Gastroesophageal sphincter (tissue), 4 donors: ENCODE results near the gene TENT5C. TPM values are rescaled to one million over a fixed set of nuclear protein-coding genes. Genes with fewer than 3 reads are reported as not detected.

Experiments used
- ATAC-seq: fragments of 150-250 bp; one replicate; pipeline ENCODE4 v1.9.1; 2016; ENCODE audit warnings: mild to moderate bottlenecking, moderate library complexity
- H3K27ac ChIP-seq, 4 donors: fragments of 200-600 bp; sonication (generic) in 3 of 4; 1 replicate in 3 of 4; 2 replicates in 1 of 4; pipeline ENCODE4 v1.5.1; 2016 to 2019
- H3K27me3 ChIP-seq: fragments of 200-600 bp; sonication (generic); one replicate; pipeline ENCODE4 v1.5.1; 2019
- H3K36me3 ChIP-seq, 2 donors: fragments of 200-600 bp; sonication (generic); one replicate each; pipeline ENCODE4 v1.5.1; 2019; ENCODE audit warnings: control low read depth in 1 of 2
- H3K4me1 ChIP-seq, 3 donors: fragments of 200-600 bp; sonication (generic); 1 replicate in 2 of 3; 2 replicates in 1 of 3; pipeline ENCODE4 v1.5.1; 2016 to 2019; ENCODE audit warnings: control low read depth in 2 of 3
- H3K4me3 ChIP-seq, 2 donors: fragments of 200-600 bp; sonication (generic); one replicate each; pipeline ENCODE4 v1.5.1; 2019; ENCODE audit warnings: mild to moderate bottlenecking in 1 of 2, moderate library complexity in 1 of 2
- H3K9me3 ChIP-seq, 3 donors: fragments of 200-600 bp; sonication (generic); one replicate each; pipeline ENCODE4 v1.5.1; 2017 to 2019; ENCODE audit warnings: control low read depth in 2 of 3
- EP300 ChIP-seq: sonication (generic); formaldehyde crosslinking; IDR thresholded peaks from one replicate; pipeline ENCODE4 v1.6.1; 2017; ENCODE audit warnings: antibody characterized with exemption, mild to moderate bottlenecking
- POLR2A ChIP-seq, 2 donors: fragments of 450-650 bp; IDR thresholded peaks; one replicate each; pipeline ENCODE4 v1.6.1; 2017; ENCODE audit warnings: antibody characterized with exemption in 2 of 2, mild to moderate bottlenecking in 2 of 2, moderate library complexity in 1 of 2
- POLR2AphosphoS5 ChIP-seq: sonication (generic); formaldehyde crosslinking; IDR thresholded peaks from one replicate; pipeline ENCODE4 v1.6.1; 2017; ENCODE audit warnings: antibody characterized with exemption
- WGBS, 2 donors: methylation state at CpG; one replicate each; pipeline ENCODE4 v1.1.5; 2018; ENCODE audit warnings: low coverage in 1 of 2; 5-methylcytosine and 5-hydroxymethylcytosine counted together
- total RNA-seq, 4 donors: library from RNA; depleted of rRNA; stranded (reverse); fragments of >200 nt; gene quantifications; one replicate each; pipeline ENCODE4 v1.1.0, GENCODE V29; 2016
- TF ChIP-seq, protein P1 (sequence below), 4 experiments: fragments of 200-600 bp in 2 of 4; fragments of 450-650 bp in 2 of 4; sonication (generic) in 1 of 4; IDR thresholded peaks; one replicate each; pipeline ENCODE4 v1.5.1; 2017 to 2019; ENCODE audit warnings: antibody characterized with exemption in 4 of 4, mild to moderate bottlenecking in 2 of 4, moderate library complexity in 2 of 4

TENT5C gene
- total RNA-seq, 4 donors from 2014 or later: 1.5 to 6.1 (median 3.2) TPM

DNA sequence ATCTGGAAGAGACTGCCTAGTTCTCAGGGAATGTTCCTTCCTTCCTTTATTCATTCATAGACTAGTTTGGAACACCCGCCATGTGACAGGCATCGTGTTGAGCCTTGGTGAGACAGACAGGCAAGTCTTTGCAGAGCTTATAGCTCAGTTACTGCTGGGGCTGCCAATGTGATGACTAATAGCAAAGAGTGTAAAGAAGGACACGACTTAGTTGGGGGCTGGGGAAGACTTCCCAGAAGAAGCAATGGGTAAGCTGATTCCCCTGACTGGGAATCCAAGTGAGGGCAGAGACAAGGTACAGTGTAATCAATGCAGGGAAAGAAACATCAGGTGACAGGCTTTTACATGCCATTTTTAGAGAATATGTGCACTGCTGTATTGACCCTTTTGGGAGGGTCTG lies 51.2 kb downstream of the TENT5C start:
- H3K9me3 ChIP-seq: no peaks in the 10 kb centered on the region
- no peaks in the 10 kb centered on the region for H3K4me1 ChIP-seq
- H3K36me3 ChIP-seq: no peaks in the 10 kb centered on the region
- 0 to 50% methylated on average over 1 to 3 of the region's 3 CpGs for WGBS, 2 donors
- ATAC-seq: no peak
- H3K4me3 ChIP-seq: no peak overlapping the region
- no peaks in the 10 kb centered on the region for H3K27me3 ChIP-seq
- no peak overlapping the region for H3K27ac ChIP-seq
- no peak for TF ChIP-seq POLR2A (IDR thresholded peaks at IDR 0.05)

DNA sequence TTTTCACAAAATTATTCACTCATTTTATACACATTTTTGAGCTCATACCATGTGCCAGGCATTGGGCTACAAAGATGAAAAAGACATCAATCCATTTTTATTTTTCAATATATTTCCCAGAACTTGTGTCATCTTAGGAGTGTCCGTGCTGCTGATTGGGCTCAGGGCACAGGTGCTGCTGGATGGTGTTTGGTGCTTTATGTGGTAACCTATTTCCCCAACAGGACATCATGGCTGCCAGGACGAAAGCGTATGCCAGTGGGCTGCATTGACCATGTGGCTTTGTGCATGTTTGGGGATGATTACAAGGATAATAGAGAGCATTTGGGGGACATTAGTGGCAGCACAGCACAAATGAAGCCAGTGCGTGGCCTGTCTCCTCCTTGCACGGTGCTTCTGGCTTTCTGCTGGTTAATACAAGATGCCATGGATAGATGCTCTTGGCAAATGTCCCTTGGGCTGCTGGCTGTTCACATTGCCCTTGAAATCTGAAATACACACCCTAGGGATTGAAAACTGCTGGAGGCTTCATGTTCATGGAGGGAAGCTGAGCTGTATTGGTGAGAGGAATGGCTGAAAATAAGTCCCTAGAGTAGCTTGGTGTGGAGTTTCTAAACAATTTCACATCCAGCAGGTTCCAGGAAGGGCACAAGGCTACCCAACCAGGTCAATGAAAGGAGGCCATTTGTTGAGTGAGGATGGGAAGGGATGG lies 52.3 kb downstream of the TENT5C start:
- Histone ChIP-seq H3K27me3 (no peaks in the 10 kb centered on the region), H3K4me3 (no peak overlapping the region), H3K36me3 (no peaks in the 10 kb centered on the region), H3K4me1 (no peaks in the 10 kb centered on the region), H3K9me3 (no peaks in the 10 kb centered on the region), H3K27ac (no peak overlapping the region)
- ATAC-seq: no peak
- TF ChIP-seq EP300: no peak
- TF ChIP-seq, protein P1, sequence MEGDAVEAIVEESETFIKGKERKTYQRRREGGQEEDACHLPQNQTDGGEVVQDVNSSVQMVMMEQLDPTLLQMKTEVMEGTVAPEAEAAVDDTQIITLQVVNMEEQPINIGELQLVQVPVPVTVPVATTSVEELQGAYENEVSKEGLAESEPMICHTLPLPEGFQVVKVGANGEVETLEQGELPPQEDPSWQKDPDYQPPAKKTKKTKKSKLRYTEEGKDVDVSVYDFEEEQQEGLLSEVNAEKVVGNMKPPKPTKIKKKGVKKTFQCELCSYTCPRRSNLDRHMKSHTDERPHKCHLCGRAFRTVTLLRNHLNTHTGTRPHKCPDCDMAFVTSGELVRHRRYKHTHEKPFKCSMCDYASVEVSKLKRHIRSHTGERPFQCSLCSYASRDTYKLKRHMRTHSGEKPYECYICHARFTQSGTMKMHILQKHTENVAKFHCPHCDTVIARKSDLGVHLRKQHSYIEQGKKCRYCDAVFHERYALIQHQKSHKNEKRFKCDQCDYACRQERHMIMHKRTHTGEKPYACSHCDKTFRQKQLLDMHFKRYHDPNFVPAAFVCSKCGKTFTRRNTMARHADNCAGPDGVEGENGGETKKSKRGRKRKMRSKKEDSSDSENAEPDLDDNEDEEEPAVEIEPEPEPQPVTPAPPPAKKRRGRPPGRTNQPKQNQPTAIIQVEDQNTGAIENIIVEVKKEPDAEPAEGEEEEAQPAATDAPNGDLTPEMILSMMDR (IDR thresholded peaks at IDR 0.05): no peak
- no peak for TF ChIP-seq POLR2AphosphoS5
- TF ChIP-seq POLR2A (IDR thresholded peaks at IDR 0.05): no peak
- WGBS, 2 donors: 93 to 94% methylated on average over 5 of the region's 5 CpGs

DNA sequence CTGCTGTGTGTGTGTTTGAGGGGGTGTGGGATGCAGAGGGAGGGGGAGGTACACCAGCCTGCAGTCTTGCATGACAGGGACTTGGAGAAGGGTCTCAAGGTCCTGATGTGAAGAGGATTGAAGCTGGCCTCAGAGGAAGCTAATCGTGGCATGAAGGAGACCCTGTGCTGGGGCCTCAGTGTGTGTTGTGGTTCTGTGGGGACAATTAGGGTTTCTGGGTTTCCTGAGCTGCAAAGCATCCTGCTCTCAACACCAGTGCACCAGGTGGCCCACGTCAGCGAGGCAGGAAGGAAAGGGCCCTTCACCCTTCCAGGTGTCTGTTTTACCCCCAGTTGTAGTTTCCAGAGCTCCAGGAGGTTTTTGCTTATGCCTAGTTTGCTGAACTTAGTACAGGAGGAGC lies 52.8 kb downstream of the TENT5C start:
- Histone ChIP-seq H3K27me3 (no peaks in the 10 kb centered on the region), H3K36me3 (no peaks in the 10 kb centered on the region), H3K27ac (no peak overlapping the region), H3K4me1 (no peaks in the 10 kb centered on the region), H3K4me3 (no peak overlapping the region), H3K9me3 (no peaks in the 10 kb centered on the region)
- TF ChIP-seq POLR2AphosphoS5 (no peak), POLR2A (IDR thresholded peaks at IDR 0.05) (no peak), EP300 (no peak)
- 64 to 100% methylated on average over 2 to 3 of the region's 3 CpGs for WGBS, 2 donors
- ATAC-seq: no peak

DNA sequence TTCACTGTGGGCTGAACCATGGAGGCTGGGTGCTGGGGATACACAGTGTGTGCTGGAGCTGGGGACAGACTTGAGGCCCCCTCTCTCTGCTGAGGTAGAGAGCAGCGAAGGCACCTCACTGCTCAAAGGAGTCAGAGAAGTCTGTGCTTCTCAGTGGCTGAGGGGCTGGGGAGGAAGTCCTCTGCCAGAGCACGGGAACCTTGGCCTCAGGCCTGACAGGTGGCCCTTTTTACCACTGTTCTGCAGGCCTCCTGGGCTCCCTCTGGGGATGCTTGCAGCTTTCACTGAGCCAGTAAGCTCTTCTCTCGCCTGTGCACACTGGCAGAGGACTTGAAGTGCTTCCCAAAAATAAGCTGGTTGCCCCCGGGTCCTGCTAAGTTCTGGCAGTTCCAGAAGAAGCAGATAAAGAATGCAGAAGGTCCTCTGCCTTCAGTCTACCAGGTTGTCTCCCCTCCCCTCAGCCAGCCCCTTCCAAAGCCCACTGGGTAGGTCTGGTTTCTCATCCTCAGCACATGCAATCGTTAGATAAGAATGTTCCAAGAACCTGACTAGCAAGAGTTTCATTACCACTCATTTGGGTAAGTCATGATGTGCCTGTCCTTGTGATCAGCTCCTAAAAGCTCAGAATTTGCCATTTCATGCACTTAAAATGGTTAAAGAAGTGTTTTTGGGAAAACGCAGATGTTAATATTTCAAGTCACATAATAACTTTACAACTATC lies 53.9 kb downstream of the TENT5C start:
- Histone ChIP-seq H3K27ac (no peak overlapping the region), H3K9me3 (no peaks in the 10 kb centered on the region), H3K4me3 (no peak overlapping the region), H3K36me3 (no peaks in the 10 kb centered on the region), H3K4me1 (no peaks in the 10 kb centered on the region), H3K27me3 (no peaks in the 10 kb centered on the region)
- ATAC-seq: no peak
- TF ChIP-seq POLR2A (IDR thresholded peaks at IDR 0.05) (no peak), POLR2AphosphoS5 (no peak), EP300 (no peak)
- TF ChIP-seq, protein P1 (IDR thresholded peaks at IDR 0.05): no peak
- 69 to 71% methylated on average over 3 to 5 of the region's 6 CpGs for WGBS, 2 donors

DNA sequence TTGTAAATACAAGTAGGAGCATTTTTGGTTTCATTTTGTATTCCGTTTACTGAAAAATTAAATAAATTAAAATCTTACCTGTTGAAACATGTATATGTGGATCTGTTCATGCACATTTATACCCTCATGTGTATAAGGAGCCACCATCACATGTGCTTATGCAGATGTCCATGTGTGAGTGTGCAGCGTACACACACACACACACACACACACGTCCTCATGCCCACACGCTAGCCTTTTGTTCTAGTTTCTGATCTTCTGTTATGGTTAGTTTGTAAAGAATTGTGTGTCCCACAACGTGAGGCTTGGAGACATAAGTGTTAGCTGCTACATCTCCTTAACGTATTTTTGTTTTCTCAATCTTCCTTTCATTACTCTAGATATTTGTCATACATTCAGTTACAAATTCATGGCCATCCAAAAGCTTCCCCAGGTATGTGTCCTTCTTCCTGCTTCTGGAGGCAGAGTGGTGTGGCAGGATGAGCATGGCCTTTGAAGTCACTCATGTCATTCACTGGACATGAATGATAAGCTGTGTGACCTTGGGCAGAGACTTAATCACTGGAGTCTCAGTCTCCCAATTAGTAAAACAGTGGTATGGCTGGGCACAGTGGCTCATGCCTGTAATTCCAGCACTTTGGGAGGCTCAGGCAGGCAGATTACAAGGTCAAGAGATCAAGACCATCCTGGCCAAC lies 54.6 kb downstream of the TENT5C start:
- Histone ChIP-seq H3K36me3 (no peaks in the 10 kb centered on the region), H3K4me3 (no peak overlapping the region), H3K9me3 (no peaks in the 10 kb centered on the region), H3K27ac (no peak overlapping the region), H3K4me1 (no peaks in the 10 kb centered on the region), H3K27me3 (no peaks in the 10 kb centered on the region)
- 78 to 81% methylated on average over 6 of the region's 6 CpGs for WGBS, 2 donors
- TF ChIP-seq POLR2A (IDR thresholded peaks at IDR 0.05): no peak
- ATAC-seq: no peak

DNA sequence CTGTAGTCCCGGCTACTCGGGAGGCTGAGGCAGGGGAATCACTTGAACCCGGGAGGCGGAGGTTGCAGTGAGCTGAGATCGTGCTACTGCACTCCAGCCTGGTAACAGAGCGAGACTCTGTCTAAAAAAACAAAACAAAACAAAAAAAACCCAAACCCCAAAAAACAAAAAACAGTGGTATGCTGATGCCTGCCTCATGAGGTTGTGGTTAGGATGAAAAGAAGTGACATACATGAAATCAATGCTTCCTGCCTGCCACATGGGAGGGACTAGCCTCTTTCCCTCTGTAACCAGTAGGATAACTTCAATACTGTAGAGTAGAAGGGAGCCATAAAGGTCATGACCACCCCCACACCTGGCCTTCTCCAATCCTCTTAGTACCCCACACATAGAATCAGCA lies 55.2 kb downstream of the TENT5C start:
- no peaks in the 10 kb centered on the region for H3K4me1 ChIP-seq
- no peak for ATAC-seq
- no peak overlapping the region for H3K4me3 ChIP-seq
- no peaks in the 10 kb centered on the region for H3K27me3 ChIP-seq
- no peaks in the 10 kb centered on the region for H3K36me3 ChIP-seq
- 83 to 100% methylated on average over 1 to 5 of the region's 6 CpGs for WGBS, 2 donors
- H3K9me3 ChIP-seq: no peaks in the 10 kb centered on the region
- no peak for TF ChIP-seq POLR2AphosphoS5
- TF ChIP-seq, protein P1 (IDR thresholded peaks at IDR 0.05): no peak
- no peak for TF ChIP-seq POLR2A (IDR thresholded peaks at IDR 0.05)
- TF ChIP-seq EP300: no peak
- H3K27ac ChIP-seq: no peak overlapping the region
